GM21786 (cell line): ENCODE results near the gene PDE1C.

ENCODE experiments used
- ATAC-seq: cut with Tn5 transposase; IDR thresholded peaks from one replicate; pipeline ENCODE4 v1.9.1; 2021; ENCODE audit not compliant: unreplicated experiment

Gene PDE1C

DNA sequence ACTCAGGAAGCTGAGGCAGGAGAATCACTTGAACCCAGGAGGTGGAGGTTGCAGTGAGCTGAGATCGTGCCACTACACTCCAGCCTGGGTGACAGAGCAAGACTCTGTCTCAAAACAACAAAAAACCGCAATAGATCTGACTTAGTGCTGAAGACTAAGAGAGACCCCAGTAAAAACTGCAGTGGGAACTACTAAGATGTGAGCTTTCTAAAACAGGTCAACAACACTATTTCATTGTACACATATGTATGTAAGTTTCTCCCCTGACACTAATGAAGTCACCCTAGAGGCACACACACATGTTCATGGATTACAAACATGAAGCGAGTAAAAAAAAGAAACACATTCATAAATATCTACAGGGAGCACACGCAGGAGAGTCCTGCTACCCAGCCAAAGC is 68.3 kb downstream of the PDE1C start:
- ATAC-seq = no peak

DNA sequence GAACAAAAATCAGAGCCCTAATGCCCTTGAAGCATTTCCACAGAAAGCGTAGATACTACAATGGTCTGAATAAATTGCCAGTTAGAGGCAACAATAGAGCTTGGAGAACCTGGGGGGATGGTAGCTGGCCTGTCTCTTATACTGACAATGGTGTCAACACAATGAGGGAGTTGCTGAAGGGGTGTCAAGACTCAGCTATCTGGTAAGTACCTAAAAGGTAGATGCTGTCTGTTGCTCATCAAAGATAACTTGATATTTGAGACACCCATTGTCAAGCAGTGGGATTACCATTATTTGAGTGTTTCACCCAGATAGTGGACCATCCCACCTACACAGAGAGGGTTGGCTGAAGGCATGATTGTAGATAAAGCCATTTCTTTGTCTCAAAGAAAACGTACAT is 72.8 kb downstream of the PDE1C start:
- no peak for ATAC-seq

DNA sequence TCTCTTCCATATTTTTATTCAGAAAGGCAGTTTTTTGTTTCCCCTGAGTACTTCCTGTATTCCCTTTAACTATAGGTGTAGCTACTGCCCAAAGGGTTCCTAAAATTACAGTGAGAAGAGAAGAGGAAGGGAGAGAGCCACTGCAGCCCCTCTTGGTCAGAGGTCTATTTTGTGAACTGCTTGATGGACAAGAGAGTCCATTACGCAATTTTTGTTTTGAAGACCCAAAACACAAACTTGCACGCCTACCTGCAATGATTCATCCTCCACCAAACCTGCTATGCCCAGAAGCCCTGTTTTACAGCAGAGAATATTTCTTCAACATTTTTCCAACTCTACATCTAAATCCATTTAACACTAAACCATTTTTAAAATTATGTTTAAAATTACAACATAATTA is 75.1 kb downstream of the PDE1C start:
- ATAC-seq = no peak

DNA sequence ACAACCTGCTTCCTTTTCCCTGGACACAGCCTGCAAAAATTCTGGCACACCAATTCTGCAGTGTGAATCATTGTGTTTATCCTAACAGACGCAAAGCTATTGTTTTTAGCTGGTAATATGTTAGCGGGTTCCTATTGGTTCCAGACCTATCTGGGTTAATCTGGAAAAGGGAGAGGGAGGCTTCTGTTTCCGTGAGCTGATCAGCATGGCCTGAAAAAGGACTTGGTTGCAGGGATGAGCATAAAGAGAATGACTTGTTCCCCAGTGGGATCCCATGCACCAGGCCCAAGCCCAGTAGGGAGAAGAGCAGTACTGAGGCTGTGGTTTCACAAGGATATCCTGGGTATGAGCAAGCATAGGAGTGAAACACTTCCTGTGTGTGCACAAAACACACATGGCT is 78.4 kb downstream of the PDE1C start:
- ATAC-seq = no peak

DNA sequence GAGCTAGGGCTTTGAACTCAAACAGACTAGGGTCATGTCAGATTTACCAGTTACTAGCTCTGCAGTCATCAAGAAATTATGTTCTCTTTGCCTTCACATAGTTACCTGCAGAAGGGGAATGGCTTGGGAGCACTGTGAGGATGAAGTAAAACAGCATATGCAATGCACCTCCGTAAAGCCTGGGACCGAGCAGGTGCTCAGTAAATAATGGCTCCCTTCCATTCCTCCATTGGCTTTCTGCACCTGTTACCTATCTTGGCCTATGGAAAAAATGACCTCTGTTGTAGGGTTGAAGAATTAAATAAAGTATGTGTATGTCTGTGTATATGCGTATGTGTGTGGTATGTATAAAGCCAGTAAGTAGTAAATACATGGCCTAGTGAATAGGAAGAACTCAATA is 78.8 kb downstream of the PDE1C start:
- no peak for ATAC-seq

DNA sequence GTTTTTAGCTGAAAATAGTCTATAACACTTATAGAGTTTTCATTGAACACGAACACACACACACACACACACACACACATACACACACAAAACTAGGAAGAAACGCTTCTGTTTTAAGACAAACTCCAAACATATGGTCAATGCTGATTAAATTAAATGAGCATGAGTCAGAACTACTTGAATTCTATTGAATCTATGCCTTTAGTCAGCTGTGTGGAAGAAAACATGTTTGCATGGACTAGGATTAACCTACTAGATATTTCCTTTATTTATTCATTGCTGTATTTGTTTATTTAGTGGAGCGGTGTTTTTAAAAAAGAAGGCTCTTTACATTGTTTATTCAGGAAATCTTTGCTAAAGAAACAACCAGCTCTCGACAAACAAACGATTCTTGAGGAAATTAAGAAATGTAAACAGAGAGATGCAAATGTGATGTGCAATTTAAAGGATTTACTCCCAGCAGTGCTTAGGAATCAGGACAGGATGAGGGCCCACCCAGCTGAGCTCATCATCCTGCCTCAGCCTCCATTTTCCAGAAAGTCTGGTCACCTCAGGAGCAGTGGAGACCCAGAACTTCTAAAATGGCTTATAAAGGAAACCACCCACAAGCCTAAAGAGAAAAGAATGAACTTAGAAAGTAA is 83.2 kb downstream of the PDE1C start:
- no peak for ATAC-seq

DNA sequence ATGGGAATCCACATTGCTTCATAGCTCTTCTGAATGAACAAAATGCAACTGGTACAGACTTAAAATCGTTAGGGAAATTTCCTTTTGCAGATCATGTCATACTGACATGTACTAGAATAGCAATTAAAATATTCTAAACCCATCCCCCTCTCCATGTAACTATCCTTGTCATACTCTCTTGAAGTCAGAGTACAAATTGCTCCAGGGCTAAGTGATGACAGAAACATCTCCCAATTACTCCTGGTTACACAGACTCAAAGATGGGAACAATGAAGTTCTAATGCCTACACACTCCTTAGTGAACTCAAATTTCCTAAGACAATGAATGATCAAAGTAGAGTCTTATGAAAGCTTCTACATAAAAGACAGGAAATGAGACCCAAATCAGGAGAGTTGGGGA is 87.2 kb downstream of the PDE1C start:
- ATAC-seq = no peak

DNA sequence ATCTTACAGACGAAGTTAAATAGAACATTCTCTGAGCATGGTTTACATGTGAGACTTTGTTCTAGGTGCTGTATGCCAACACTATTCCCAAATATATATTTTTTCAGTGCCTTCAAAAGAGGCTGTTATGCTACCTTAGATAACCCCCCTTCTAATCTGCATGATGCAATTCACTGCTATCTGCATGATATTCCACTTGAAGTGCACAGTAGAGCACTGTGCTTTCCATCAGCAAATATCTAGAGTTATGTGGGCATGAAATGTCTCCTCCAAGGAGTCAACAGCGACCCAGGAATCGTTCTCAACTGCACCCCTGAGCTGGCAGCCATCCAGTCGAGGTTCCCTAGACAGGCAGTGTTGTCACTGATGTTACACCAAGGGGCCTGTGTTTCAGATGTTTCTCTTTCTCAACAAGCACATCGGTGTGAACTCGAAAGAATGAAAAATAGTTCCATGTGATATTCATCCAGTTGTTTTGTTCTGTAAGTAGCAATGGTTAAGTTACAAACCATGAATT is 88.3 kb downstream of the PDE1C start:
- no peak for ATAC-seq

DNA sequence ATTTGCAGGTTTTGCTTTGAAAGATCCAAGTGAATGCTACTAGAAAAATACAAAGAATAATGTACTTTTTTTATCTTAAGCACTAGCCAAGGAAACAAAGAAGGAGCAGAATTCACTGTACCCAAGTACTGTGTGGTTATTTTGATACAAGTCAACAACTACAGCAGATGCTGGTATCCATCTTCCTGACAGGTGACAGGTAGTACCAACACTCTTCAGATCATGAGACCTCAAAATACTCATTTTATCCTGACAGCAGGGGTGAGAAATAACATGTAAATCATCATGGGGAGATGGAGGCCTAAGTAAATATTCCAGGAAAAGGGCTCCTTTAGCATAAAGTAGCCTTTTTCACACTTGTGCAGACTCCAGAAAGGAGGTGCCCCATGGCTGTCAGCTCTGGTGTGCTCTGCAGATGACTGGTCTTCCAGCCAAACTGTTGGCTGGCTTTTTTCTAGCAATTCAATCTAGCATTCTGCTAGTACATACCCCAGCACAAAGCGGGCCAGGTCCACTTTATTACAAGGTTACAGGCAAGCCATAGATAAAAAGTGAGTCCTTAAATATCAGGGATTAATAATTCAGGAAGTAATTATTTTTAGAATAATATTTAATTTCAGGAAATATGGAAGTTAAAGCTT is 90.4 kb downstream of the PDE1C start:
- no peak for ATAC-seq

DNA sequence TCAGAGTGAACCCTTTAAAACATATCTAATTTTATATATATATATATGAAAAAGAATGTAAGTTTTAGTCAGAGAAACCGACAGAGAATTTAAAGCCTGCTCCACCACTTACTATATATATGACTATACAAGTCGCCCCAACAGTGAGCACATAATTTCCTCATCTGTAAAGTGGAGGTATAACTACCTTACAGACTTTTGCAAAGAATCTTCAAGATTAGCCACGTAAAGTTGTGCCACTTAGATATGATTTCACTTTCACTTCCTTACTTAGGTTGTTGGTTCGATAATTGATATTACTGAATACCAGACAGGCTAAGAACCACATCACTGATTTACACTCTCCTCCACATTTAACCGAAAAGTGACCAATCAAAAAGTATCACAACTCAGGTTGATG is 94.7 kb downstream of the PDE1C start:
- no peak for ATAC-seq

DNA sequence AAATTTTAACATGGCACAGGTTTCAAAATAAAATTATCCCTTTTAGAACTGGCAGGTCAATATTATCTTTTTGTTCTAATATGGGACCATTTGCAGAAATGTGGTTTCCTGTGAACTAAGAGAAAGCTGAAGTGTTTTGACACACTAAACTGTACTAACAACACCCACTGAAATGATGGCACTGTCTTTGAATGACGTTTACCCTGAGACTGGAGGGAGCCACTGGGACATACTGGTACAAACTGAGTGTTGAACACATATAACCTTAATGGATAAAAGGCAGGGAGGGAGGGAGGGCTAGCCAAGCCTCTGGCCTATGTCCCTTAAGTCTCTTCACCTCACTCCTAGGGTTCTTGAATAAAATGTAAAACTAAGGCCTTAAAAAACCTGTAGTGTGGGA is 95.9 kb downstream of the PDE1C start:
- ATAC-seq = no peak

DNA sequence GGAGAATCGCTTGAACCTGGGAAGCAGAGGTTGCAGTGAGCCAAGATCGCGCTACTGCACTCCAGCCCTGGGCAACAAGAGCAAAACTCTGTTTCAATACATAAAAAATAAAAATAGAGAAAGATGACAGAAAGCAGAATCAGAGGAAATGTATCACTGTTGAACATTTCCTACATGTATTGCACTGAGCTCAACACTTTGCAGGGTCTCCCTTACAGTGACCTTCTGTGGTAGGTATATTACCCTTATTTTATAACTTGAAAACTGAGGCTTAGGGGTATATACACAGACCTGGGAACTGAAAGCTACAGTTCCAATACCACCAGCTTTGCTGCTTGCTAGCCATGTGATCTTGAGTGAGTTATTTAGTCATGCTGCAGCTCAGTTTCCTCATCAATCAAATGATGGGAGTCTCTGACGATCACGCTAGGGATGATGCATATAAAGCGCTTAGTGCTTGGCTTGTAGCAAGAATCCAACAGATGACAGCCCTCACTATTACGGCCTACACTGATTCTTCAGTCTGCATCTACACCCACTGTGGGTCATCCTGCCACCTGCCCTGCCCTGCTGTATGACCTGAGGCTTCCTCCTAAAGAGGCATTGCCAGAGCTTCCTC is 99.0 kb downstream of the PDE1C start:
- ATAC-seq = no peak

DNA sequence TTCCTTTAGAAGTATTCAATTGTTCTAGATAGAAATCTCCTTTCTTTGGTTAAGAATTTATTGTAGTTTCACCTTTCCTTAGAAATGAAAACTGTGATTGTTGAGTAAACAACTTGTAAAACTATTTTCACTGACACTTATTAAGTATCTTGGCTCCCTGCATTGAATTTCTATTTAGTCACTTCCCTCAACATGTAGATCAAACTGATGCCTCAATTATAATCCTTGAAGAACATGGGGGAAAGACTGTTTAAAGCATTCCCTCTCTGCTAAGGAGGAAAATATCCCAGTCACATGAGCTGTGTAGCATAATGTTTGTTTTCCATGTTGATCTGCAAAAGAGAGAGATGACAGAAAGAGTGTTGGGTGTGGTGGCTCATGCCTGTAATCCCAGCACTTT is 99.7 kb downstream of the PDE1C start:
- ATAC-seq = no peak

DNA sequence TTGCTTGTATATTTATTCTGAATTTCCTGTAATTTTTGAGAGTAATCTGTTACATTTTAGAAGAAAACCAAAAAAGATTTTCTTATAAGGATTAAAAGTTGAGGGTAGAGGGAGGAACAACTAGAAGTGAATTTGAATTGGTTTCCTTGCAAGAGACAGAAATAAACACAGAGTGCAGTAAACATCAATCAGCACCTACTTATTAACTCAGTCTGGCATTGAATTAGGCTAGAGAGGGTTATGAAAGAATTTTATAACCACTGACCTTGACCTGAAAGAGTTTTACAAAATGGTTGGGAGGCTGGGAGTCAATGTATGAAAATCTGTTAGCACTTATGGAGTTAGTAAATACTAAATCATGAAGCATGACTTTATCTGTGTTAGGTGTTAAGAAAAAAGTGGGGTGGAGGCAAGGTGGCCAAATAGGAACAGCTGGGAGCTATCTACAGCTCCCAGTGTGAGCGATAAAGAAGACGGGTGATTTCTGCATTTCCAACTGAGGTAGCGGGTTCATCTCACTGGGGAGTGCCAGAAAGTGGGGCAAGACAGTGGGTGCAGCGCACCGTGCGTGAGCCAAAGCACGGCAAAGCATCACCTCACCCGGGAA is 106.5 kb downstream of the PDE1C start:
- no peak for ATAC-seq

DNA sequence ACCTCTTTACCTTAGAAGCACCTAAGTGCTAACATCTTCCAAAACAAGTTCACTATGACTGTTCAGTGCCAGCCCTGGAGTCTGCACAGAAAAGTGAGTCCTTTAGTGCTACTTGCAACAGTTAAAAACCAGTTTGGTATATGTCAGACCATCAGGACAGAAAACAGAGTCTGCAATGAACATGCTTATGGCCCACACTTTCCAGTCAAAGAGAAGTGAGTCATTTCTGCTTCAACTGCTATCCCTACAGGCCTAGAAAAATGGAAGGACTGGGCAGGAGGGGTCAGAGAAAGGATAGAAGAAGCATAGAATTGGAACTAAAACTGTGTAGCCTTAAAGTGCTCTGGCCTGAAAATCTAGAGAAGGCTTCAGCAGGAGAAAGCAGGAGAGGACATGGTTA is 108.0 kb downstream of the PDE1C start:
- no peak for ATAC-seq

DNA sequence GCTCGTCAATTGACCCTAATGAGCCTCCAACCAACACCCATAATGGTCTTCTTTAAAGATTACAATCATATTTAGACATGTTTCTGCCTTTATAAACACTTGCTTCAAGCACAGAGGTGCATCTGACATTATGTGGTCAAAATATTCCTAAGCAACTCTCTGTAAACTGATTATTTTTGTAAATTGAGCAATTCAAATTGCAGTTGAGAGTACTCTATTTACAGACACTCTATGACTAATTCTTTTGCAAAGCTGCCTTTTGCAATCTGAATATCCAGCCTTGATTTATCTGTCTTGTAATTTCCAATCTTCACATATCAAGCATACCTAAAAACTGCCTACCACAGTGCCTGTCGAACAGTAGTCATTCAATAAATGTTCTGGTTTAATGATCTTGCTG is 112.0 kb downstream of the PDE1C start:
- ATAC-seq = no peak

DNA sequence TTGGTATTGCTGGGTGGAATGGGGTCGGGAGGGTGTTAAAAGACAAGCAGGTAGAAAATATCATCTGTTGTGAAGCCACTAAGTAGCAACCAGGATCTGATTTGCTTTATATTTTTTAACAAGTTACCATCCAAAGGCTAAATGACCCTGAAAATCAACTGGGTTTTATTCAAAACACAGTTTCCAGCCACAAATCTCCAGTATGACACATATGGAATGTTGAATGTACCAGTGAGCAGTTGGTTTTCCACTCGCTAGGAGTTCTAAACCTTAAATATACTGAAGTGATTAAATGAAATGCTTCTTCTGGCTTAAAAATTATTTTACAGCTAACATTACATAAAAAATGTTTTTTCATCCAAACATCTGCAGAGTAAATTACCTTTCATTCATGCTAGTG is 112.5 kb downstream of the PDE1C start:
- ATAC-seq = no peak

DNA sequence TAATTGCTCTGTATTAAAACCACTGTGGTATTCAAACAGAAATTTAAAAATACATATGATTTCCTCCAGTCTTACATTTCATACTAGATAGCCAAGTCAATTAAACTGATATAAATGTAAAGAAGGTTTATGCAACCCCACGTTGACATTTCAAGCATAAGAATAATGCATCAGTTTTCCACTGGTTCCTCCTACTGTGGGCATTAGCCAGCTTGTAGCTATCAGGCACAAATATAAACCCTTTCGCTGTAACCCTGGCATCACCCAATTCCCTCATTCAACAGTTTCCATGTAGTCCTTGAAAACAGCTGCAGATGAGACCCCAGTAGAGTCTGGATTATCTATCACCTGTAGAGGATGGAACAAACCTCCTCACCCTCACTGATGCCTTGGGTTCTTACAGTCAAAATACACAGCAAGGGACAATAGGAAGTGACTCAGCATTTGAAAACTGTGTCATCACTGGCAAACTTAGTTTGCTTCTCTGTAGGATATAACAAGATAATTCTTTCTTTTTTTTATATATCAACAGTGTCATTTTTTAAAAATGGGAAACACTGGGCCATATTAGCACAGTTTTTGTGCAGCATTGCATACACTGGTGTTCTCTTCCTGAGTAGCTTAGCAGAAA is 113.0 kb downstream of the PDE1C start:
- no peak for ATAC-seq

DNA sequence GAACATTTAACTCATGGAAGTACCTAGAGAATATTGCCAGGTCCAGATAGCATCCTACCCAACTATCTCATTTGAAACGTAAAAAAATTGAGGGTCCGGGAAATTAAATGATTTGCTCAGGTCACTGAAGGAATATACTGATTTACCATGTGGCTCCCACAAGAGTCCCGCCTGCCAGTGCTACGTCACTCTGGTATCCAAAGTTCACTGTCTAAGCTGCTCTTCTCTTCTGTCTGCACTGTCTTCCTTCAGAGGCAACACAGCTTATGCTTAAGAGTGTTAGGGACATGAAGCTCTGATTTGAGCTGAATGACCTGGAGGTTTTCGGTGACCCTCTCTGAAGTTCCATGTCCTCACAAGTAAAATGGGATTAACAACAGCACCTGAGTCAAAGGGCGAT is 114.6 kb downstream of the PDE1C start:
- ATAC-seq = no peak

DNA sequence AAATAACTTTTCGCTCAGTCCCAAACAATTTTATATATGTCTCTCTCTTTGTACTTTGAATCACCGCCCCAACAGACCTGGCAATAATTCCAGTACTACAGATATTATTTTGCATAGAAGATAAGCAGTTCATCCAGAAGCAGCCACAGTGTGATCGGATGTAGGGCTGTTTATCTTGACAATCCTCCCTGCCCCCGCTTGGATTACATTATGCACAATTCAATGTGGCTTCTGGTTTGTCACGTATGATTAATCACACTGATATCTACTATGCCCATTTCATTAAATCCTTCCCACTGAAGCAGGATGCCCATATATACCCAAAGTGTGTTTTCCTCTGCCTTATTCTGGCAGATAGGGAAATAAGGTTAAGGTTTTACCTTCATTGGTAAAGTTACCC is 115.2 kb downstream of the PDE1C start:
- no peak for ATAC-seq

DNA sequence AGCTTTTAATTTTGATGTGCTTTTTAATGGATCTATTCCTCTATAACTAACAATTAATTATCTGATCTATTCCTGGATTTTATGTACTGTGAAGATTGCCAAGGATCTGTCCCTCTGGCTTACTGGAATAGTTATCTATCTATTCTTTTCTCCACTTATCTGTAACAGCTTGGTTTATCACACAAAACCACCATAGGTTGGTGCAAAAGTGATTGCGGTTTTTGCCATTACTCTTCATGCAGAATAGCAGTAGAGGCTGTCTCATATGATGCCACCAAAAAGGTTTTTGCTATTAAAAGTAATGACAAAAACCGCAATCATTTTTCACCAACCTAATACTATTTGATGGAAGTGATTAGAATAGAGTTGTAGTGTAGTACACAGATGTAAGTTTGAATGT is 115.7 kb downstream of the PDE1C start:
- no peak for ATAC-seq

DNA sequence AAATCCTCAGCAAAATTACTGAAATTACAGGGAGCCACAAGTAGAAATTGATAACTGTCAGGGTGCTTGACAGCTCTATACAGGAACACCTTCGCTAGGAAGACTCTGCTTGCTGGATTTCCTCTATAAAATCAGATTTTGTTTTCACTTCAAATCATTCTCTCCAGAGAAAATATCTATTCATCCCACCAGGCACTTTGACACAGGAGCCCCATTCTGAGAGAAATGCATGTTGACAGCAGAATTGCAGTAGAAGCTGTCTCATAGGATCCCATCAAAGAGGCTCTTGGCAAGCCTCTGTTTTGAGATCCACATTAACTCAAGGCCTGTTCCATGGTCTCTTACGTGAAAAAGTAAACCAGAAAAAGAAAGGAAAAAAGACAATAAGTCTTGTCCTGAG is 116.8 kb downstream of the PDE1C start:
- ATAC-seq = no peak
